HEK293 (cell line): Measurements from ENCODE around the gene BTBD3.

Source experiments
- BCL11B ChIP-seq: fragments of 450-650 bp; formaldehyde crosslinking; IDR thresholded peaks from 2 replicates; pipeline ENCODE4 v1.5.1; 2016; ENCODE audit warnings: low read depth, missing biosample characterization, missing genetic modification characterization
- CTCF ChIP-seq: fragments of 450-650 bp; formaldehyde crosslinking; IDR thresholded peaks from 2 replicates; pipeline ENCODE4 v1.5.1; 2016; ENCODE audit warnings: missing biosample characterization, missing genetic modification characterization
- KLF17 ChIP-seq: fragments of 450-650 bp; formaldehyde crosslinking; IDR thresholded peaks from 2 replicates; pipeline ENCODE4 v1.5.1; 2016; ENCODE audit warnings: missing biosample characterization, missing genetic modification characterization
- PRDM1 ChIP-seq: fragments of 450-650 bp; formaldehyde crosslinking; IDR thresholded peaks from 2 replicates; pipeline ENCODE4; 2016; ENCODE audit warnings: missing biosample characterization, missing genetic modification characterization
- PRDM10 ChIP-seq: fragments of 450-650 bp; formaldehyde crosslinking; IDR thresholded peaks from 2 replicates; pipeline ENCODE4 v1.5.1; 2016; ENCODE audit warnings: missing biosample characterization, missing genetic modification characterization
- PRDM2 ChIP-seq: fragments of 450-650 bp; formaldehyde crosslinking; IDR thresholded peaks from 2 replicates; pipeline ENCODE4 v1.5.1; 2016; ENCODE audit warnings: missing biosample characterization, missing genetic modification characterization, borderline replicate concordance
- PRDM4 ChIP-seq: fragments of 450-650 bp; formaldehyde crosslinking; IDR thresholded peaks from 2 replicates; pipeline ENCODE4 v1.5.1; 2017; ENCODE audit warnings: missing biosample characterization, missing genetic modification characterization
- SCRT2 ChIP-seq: fragments of 450-650 bp; formaldehyde crosslinking; IDR thresholded peaks from 2 replicates; pipeline ENCODE4 v1.5.1; 2016; ENCODE audit warnings: missing biosample characterization, missing genetic modification characterization
- TCF7L2 ChIP-seq: IDR thresholded peaks from 2 replicates; pipeline ENCODE4 v1.6.1; 2011; ENCODE audit warnings: low read depth, mild to moderate bottlenecking, inconsistent platforms, low read length, moderate library complexity, borderline replicate concordance
- YY1 ChIP-seq: fragments of 450-650 bp; formaldehyde crosslinking; IDR thresholded peaks from 2 replicates; pipeline ENCODE4 v1.5.1; 2018; ENCODE audit warnings: missing biosample characterization, missing genetic modification characterization
- ZBTB26 ChIP-seq: fragments of 450-650 bp; formaldehyde crosslinking; optimal IDR thresholded peaks from 2 replicates; pipeline ENCODE3; 2016; ENCODE audit warnings: missing biosample characterization, mild to moderate bottlenecking, missing genetic modification characterization
- ZFP41 ChIP-seq: fragments of 450-650 bp; formaldehyde crosslinking; IDR thresholded peaks from 2 replicates; pipeline ENCODE4 v1.5.1; 2016; ENCODE audit warnings: missing biosample characterization, missing genetic modification characterization, borderline replicate concordance
- ZNF324 ChIP-seq: fragments of 450-650 bp; formaldehyde crosslinking; IDR thresholded peaks from 2 replicates; pipeline ENCODE4 v1.5.1; 2016; ENCODE audit warnings: missing biosample characterization, missing genetic modification characterization
- ZNF335 ChIP-seq: fragments of 450-650 bp; formaldehyde crosslinking; conservative IDR thresholded peaks from 2 replicates; pipeline ENCODE4 v1.5.1; 2016; ENCODE audit warnings: missing biosample characterization, missing genetic modification characterization
- ZNF549 ChIP-seq: fragments of 450-650 bp; IDR thresholded peaks from 2 replicates; pipeline ENCODE4 v1.5.1; 2018; ENCODE audit warnings: missing biosample characterization, missing genetic modification characterization, mild to moderate bottlenecking, inconsistent platforms, moderate library complexity
- ZNF585B ChIP-seq: fragments of 450-650 bp; formaldehyde crosslinking; IDR thresholded peaks from 2 replicates; pipeline ENCODE4 v1.5.1; 2016; ENCODE audit warnings: missing biosample characterization, missing genetic modification characterization
- ZNF629 ChIP-seq: fragments of 450-650 bp; formaldehyde crosslinking; IDR thresholded peaks from 2 replicates; pipeline ENCODE4 v1.5.1; 2017; ENCODE audit warnings: missing biosample characterization, missing genetic modification characterization
- ZNF670 ChIP-seq: fragments of 450-650 bp; formaldehyde crosslinking; IDR thresholded peaks from 2 replicates; pipeline ENCODE4 v1.5.1; 2016; ENCODE audit warnings: missing biosample characterization, missing genetic modification characterization, low read depth
- ZSCAN4 ChIP-seq: fragments of 450-650 bp; formaldehyde crosslinking; IDR thresholded peaks from 2 replicates; pipeline ENCODE4 v1.5.1; 2017; ENCODE audit warnings: missing biosample characterization, missing genetic modification characterization

BTBD3 gene

GRCh38 chr20:11891776-11892545 lies 25.7 kb upstream of the BTBD3 start (continued):
- TF ChIP-seq YY1 (tag by site-specific recombination), result no peak
- peak; percentile 45; the same call in 1 of the 2 replicates for TF ChIP-seq PRDM10 (tag by site-specific recombination)
- no peak for TF ChIP-seq ZNF324
- no peak for TF ChIP-seq ZNF670 (tag by site-specific recombination)
- TF ChIP-seq ZSCAN4 (tag by site-specific recombination), result no peak
- peak; percentile 68 for TF ChIP-seq PRDM4 (tag by site-specific recombination)
- TF ChIP-seq ZFP41 (tag by site-specific recombination), result no peak
- peak; percentile 24; the same call in 1 of the 2 replicates for TF ChIP-seq SCRT2 (tag by site-specific recombination)
- TF ChIP-seq KLF17 (tag by site-specific recombination), result no peak
- 0 out of 2 replicates have a peak, but pooled peaks have one; percentile 42 for TF ChIP-seq PRDM1 (tag by site-specific recombination)
- no peak for TF ChIP-seq ZNF585B (tag by site-specific recombination)
- TF ChIP-seq ZNF549 (tag by site-specific recombination), result no peak
- TF ChIP-seq ZNF629 (tag by site-specific recombination), result no peak
- TF ChIP-seq ZNF335 (tag by site-specific recombination), result peak; percentile 4; the same call in 1 of the 2 replicates
- TF ChIP-seq TCF7L2, result no peak
- no peak for TF ChIP-seq PRDM2 (tag by site-specific recombination)
- TF ChIP-seq ZBTB26 (tag by site-specific recombination), result no peak
- TF ChIP-seq BCL11B (tag by site-specific recombination), result no peak
- TF ChIP-seq CTCF (tag by site-specific recombination), result no peak
